ENCODE results near the gene TAMALIN. TPM values are rescaled to one million over a fixed set of nuclear protein-coding genes. Genes with fewer than 3 reads are reported as not detected.
A peak's percentile ranks its signal among the peaks of the same experiment; 100 is the strongest.

TAMALIN gene
- total and polyA plus RNA-seq, 10 donors: 25.5 to 141 (median 45.2) TPM

- TF ChIP-seq CTCF (IDR thresholded peaks at IDR 0.05 in 8 of 11, conservative IDR thresholded peaks at IDR 0.05 in 3 of 11) (no peak), POLR2AphosphoS5 (IDR thresholded peaks at IDR 0.05) (peak in 2 of 3 donors; percentile 38 to 70)
- Histone ChIP-seq H3K4me1 (peaks cover 9 to 32% (median 17%) of the 10 kb centered on the region in 6 donors), H3K27ac (peak overlapping the region in 1 of 8 donors; percentile 30), H3K27me3 (replicated peaks in 1 of 7) (no peaks in the 10 kb centered on the region), H3K4me3 (no peak overlapping the region), H3K36me3 (peaks cover 0 to 50% (median 32%) of the 10 kb centered on the region in 6 donors), H3K9me3 (no peaks in the 10 kb centered on the region)
- DNase-seq: no peak
- 62 to 88% (median 75%) methylated on average over 3 to 10 of the region's 10 CpGs for WGBS, 5 donors
- intact Hi-C loops (cut with DNase I; ENCODE audit: low total_unique reads): no loop called here
Observed at GRCh38 chr12:52015532-52016041, 8.8 kb downstream of the TAMALIN start.

- no peaks in the 10 kb centered on the region for H3K9me3 ChIP-seq
- H3K36me3 ChIP-seq: peaks cover 0 to 22% (median 17%) of the 10 kb centered on the region in 6 donors
- H3K4me3 ChIP-seq: no peak overlapping the region
- intact Hi-C loops (cut with DNase I; ENCODE audit: low total_unique reads): no loop called here
- no peak for DNase-seq
- peaks cover 0 to 8% (median 0%) of the 10 kb centered on the region in 7 donors for H3K27me3 ChIP-seq (replicated peaks in 1 of 7)
- no peak overlapping the region for H3K27ac ChIP-seq
- TF ChIP-seq CTCF (IDR thresholded peaks at IDR 0.05 in 8 of 11, conservative IDR thresholded peaks at IDR 0.05 in 3 of 11) (no peak), POLR2AphosphoS5 (IDR thresholded peaks at IDR 0.05) (peak in 1 of 3 donors; percentile 17)
- peaks cover 11 to 41% (median 24%) of the 10 kb centered on the region in 6 donors for H3K4me1 ChIP-seq
- 72 to 91% (median 85%) methylated on average over 2 to 4 of the region's 4 CpGs for WGBS, 5 donors
Observed at GRCh38 chr12:52018433-52019112, 11.8 kb downstream of the TAMALIN start.

GRCh38 chr12:52019113-52019770 is 12.5 kb downstream of the TAMALIN start:
- Histone ChIP-seq H3K27me3 (replicated peaks in 1 of 7) (peaks cover 0 to 8% (median 0%) of the 10 kb centered on the region in 7 donors), H3K4me3 (no peak overlapping the region), H3K4me1 (peaks cover 17 to 44% (median 31%) of the 10 kb centered on the region in 6 donors), H3K36me3 (peaks cover 0 to 16% (median 10%) of the 10 kb centered on the region in 6 donors), H3K27ac (no peak overlapping the region), H3K9me3 (no peaks in the 10 kb centered on the region)
- 78 to 88% (median 83%) methylated on average over 13 of the region's 13 CpGs for WGBS, 5 donors
- DNase-seq: no peak
- intact Hi-C loops (cut with DNase I; ENCODE audit: low total_unique reads): no loop called here
- peak in 1 of 3 donors; percentile 28 for TF ChIP-seq POLR2AphosphoS5 (IDR thresholded peaks at IDR 0.05)
- no peak for TF ChIP-seq CTCF (IDR thresholded peaks at IDR 0.05 in 8 of 11, conservative IDR thresholded peaks at IDR 0.05 in 3 of 11)

Measured in spleen (tissue), 11 donors.